SH-SY5Y (cell line): ENCODE data around the gene SMPDL3A.

Source experiments
- GATA2 ChIP-seq: IDR thresholded peaks from 2 replicates; pipeline ENCODE4 v1.6.1; 2011; ENCODE audit warnings: mild to moderate bottlenecking, low read depth, low read length
- GATA3 ChIP-seq: IDR thresholded peaks from 2 replicates; pipeline ENCODE4 v1.6.1; 2011; ENCODE audit warnings: low read depth, mild to moderate bottlenecking, low read length, moderate library complexity

DNA sequence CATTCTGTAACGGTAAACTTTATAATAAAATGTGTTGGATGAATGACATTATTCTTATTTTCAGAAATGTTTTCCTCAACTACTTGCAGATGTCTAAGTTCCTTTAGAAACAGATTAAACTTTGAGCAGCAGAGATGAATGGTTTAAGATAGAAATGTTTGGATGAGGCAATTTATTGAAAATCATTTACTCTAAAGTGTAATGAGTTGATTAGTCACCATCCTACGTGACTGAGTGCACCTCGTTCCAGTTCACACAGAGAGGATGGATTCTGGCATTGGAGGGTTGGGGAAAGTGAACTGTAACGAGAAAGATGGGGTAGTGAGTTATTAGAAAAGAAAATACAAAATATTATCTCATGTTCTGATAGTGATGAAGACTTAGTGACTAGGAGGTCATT lies 28.7 kb downstream of the SMPDL3A start:
- TF ChIP-seq GATA2 (no peak), GATA3 (no peak)
